Astrocyte (in vitro differentiated cells and primary cell): ENCODE results near the gene MAK.

Experiments
- CTCF ChIP-seq: IDR thresholded peaks from 2 replicates; pipeline ENCODE4 v1.5.1; 2011; ENCODE audit warnings: low read depth, mild to moderate bottlenecking, inconsistent platforms, low read length, moderate library complexity; ENCODE audit not compliant: insufficient read depth
- EZH2 ChIP-seq: IDR thresholded peaks from 2 replicates; pipeline ENCODE4 v1.6.1; 2012; ENCODE audit warnings: mild to moderate bottlenecking, low read length, inconsistent platforms; ENCODE audit not compliant: insufficient read depth

- TF ChIP-seq CTCF (no peak), EZH2 (no peak)
These were observed 13.5 kb downstream of the MAK start for GRCh38 chr6:10824819-10825218.
